AG10803 (cell line): ENCODE measurements around the gene PDXK.
A peak's percentile ranks its signal among the peaks of the same experiment; 100 is the strongest.
"Not testable (repeated sequence)": the region's sequence is repeated elsewhere in the genome, so short reads cannot be mapped to it uniquely, and the experiment has no call there.

Source experiments
- DNase-seq: peaks from one replicate; pipeline ENCODE4 v3.0.0; 2010; ENCODE audit warnings: low read depth
- H3K4me3 ChIP-seq: 2 replicates; pipeline ENCODE4 v1.5.1; 2011; ENCODE audit warnings: mild to moderate bottlenecking, low read length, control low read depth
- TF ChIP-seq, protein P1 (sequence below): conservative IDR thresholded peaks from 2 replicates; pipeline ENCODE4 v1.5.1; 2011; ENCODE audit warnings: mild to moderate bottlenecking, low read length, control low read depth, inconsistent platforms

Gene PDXK

DNA sequence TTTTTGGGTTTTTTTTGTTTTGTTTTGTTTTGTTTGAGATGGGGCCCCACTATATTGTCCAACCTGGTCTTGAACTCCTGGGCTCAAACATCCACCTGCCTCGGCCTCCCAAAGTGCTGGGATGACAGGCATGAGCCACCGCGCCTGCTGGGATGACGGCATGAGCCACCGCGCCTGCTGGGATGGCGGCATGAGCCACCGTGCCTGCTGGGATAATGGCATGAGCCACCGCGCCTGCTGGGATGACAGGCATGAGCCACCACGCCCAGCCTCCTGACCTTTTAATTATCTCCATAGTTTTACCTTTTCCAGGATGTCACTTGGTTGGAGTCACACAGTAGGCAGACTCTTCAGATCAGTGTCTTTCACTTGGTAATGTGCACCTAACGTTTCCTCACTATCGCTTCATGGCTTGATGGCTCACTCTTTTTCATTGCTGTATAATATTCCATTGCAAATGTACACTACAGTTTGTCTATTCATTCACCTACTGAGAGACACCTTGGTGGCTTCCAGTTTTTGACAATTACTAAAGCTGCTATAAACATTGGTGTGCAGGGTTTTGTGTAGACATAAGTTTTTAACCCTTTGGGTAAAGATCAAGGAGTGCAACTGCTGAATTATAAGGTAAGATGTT lies 10.1 kb upstream of the PDXK start:
- TF ChIP-seq, protein P1, sequence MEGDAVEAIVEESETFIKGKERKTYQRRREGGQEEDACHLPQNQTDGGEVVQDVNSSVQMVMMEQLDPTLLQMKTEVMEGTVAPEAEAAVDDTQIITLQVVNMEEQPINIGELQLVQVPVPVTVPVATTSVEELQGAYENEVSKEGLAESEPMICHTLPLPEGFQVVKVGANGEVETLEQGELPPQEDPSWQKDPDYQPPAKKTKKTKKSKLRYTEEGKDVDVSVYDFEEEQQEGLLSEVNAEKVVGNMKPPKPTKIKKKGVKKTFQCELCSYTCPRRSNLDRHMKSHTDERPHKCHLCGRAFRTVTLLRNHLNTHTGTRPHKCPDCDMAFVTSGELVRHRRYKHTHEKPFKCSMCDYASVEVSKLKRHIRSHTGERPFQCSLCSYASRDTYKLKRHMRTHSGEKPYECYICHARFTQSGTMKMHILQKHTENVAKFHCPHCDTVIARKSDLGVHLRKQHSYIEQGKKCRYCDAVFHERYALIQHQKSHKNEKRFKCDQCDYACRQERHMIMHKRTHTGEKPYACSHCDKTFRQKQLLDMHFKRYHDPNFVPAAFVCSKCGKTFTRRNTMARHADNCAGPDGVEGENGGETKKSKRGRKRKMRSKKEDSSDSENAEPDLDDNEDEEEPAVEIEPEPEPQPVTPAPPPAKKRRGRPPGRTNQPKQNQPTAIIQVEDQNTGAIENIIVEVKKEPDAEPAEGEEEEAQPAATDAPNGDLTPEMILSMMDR = no peak
- no peak for DNase-seq
- H3K4me3 ChIP-seq = no peak overlapping the region

DNA sequence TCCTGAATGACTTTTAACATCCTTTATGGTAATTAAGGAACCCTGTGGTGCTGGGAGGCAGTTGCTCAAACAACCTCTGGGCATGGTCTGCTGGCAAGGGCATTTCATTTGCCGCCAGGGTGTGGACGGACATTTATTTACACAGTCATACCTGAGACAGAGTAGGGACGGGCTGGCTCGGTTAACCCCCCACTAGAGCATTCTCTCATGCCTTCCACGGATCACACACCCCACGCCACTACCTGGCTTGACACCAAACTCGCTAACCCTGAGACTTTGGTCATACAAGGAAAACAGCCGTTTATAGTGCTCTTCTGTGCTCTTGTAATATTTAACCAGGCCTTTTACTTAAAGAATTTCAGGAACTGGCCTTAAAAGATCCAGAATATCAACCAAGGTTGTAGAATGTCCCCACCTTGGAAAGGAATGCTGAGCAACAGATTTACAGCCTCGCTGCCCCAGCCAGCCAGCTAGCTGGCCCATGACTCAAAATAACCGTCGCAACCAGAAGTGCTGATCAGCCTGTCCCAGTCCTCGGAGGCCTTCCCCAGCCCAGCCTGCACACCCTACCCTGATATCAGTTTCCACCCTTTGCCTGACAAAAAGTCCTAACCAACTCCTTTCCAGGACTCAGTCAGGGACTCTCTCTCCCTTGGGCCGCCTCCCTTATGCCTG lies 6.5 kb upstream of the PDXK start:
- DNase-seq = peak; percentile 73
- H3K4me3 ChIP-seq = no peak overlapping the region
- TF ChIP-seq, protein P1 = no peak

DNA sequence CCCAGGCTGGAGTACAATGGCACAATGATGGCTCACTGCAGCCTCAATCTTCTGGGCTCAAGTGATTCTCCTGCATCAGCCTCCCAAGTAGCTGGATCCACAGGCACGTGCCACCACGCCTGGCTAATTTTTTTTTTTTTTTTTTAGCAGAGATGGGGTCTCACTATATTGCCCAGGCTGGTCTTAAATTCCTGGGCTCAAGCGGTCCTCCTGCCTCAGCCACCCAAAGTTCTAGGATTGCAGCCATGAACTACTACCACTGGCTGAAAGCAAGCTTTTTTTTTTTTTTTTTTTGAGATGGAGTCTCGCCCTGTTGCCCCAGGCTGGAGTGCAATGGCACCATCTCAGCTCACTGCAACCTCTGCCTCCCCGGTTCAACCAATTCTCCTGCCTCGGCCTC lies 5.8 kb upstream of the PDXK start:
- not testable (repeated sequence) for DNase-seq, H3K4me3 ChIP-seq

DNA sequence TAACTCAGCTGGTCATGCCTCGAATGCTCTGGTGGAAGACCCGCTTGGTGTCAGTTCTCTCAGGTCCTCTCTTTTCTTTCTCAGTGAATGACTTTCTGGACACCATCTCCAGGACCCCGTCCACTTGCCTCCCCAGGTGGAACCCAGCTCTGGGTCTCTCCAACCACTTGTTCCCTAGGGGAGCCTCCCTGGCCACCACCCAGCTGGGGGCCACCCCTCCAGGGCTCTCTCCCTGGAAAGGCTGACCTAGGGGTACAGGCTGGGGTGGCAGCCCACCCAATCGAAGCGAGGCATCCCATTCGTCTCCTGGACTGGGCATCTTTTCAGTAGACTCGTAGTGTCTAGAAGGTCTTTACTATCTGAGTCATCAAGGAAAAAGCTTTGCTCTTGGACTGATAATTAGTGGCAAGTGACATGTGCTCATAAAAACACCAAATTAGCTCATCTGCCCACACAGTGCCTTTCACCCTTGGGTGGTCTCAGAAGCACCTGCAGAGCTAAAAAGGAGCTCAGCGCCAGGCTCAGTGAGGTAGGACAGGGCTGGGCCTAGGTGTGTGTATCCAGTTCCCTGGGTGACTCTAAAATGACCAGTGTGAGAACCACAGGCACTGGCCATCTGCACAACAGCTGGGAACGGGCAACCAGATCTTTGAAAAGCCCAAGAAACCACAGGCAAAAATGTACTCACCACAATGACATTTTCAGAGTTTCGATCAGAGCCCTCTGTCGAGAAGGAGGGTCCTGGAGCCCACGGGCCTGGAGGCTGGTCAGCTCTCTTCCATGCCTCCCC lies 2.4 kb upstream of the PDXK start:
- peak; percentile 82 for DNase-seq

DNA sequence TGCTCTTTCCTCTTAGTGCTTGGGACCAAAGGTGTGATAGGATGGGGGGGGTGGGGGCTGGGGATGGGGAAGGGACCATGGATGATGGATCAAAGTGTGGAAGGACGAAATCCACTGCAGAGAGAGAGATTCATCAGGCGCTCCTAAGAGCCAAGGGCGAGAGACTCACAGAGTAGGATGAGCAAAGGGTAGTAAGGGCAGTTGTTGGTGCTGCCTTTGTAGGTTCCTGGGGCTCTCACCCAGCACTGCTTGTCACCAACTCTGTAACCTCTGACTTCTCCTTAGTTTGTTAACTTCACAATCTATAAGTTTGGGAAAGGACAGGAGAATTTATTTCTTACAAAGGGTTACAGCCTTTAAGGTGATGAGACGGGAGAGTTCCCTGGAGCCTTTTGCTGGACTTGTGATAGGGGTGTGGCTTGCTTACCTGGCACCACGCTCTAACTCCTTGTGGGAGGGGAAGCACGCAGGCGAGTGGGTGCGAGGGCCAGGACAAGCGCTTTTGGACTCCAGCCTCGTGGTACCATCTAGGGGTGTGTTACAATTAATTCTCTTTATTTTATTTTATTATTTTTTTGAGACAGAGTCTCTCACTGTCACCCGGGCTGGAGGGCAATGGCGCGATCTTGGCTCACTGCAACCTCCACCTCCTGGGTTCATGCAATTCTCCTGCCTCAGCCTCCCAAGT lies 1.6 kb upstream of the PDXK start:
- peak; percentile 28 for DNase-seq
- no peak overlapping the region for H3K4me3 ChIP-seq
- TF ChIP-seq, protein P1 = no peak

More for the DNA sequence above, 2.4 kb upstream of the PDXK start:
- TF ChIP-seq, protein P1 = no peak
- H3K4me3 ChIP-seq = no peak overlapping the region

DNA sequence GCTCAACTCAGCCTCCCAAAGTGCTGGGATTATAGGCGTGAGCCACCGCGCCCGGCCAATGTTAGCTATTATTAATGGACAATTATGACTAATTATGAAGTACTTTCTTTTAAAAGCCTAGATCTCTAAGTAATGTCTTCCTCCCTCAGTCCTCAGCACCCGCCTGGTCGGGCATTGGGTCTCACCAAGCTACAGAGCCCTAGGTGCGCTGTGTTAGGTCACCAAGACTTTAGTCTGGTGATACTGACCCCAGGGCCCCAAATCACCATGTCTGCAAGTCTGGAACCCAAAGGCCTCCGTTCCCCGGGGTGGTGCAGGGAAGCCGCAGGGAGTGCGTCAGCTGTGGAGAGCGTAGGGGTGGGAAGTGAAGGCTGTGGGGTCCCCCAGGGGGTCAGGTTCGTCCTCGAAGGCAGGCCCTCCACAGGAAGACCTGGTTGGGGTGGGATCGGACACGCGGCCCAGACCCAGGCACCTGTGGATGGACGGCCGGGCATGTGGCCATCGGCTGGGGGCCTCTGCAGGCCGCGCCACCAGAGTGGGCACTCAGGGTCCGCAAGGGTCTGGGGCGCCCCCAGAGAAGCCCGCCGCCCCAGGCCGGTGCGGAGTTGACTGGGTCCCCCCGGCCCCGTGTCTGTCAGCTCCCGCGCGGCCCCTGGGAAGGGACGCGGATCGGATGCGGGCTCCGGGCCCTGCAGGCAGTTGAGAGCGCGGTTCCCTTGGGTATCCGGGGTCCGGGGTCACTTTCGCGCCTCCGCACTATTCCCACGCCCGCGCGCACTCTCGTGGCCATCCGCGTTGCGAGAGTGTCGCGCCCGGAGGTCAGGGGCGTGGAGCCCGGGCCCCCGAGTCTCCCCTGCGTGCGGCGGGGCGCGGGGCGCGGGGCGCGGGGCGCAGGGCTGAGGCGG lies 710 bp upstream of the PDXK start:
- TF ChIP-seq, protein P1 = no peak
- H3K4me3 ChIP-seq = peak overlapping the region; percentile 94
- DNase-seq = no peak
